ENCODE results near the gene DPF3.
"Not testable (repeated sequence)": the region's sequence is repeated elsewhere in the genome, so short reads cannot be mapped to it uniquely, and the experiment has no call there.

The DPF3 gene

DNA sequence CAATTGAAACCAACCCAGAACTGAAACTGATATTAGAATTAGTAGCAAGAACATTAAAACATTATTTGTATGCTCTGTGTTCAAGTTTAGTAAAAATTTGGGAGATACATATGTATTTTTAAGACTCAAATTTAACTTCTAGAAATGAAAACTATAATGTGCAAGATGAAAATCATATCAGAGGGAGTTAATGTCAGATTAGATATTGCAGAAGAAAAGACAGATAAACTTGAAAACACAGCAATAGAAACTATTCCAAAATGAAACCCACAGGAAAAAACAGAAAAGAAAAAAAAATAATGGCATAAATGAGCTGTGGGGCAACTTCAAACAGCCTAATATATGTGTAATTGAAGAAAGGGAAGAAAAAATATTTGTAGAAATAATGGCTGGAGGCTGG is 134.9 kb downstream of the DPF3 start:
- no peak for FAIRE-seq

DNA sequence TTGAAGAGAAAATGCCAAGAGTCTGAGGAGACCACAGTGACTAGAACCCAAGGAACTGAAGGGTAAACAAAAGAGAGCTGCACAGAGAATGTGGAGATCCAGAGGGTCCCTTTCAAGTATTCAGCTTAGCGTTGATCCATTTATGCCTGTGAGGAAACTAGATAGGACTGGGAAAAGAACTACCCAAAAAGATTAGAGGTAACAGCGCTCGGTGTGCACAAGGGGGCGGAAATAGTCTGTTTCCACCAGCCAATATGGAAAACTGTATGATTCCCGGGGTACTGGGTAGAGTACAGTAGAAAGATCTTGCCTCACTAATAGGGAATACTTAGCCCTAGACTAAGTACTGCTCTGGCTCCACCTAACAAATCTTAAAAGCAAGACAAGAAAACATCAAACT is 135.5 kb downstream of the DPF3 start:
- FAIRE-seq: no peak

DNA sequence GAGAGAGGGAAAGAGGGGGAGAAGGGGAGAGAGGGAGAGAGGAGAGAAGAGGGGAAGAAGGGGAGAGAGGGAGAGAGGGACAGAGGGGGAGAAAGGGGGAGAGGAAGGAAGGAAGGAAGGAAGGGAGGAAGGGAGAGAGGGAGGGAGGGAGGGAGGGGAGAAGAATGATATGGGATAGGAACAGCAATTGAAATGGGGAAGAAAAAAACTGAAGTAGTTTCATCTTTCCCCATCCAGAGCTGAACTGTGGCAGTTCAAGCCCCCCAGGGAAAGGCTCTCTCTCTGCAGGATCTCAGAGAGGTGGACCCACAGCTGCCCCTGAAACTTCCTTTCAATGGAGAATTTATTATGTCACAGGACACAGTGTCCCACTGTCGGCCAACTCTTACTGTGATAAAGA is 136.9 kb downstream of the DPF3 start:
- no peak for FAIRE-seq

DNA sequence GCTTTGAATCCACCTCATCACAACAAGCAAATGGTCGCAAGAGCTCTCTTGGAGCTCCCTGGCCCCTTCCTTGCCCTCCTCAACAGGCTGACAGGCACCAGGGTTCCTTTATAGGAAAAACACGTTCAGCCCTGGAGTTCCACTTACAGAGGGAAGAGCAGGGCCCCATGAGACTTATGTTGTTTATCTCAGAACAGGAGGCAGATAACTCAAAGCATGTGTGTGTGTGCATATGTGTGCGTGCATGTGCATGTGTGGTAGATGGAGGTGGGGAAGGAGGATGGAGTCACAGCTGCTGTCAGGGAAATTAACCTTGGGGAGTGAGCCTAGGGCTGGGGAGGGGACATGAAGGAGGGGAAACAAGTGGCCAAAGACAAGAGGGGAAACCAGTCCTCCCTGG is 138.1 kb downstream of the DPF3 start:
- no peak for FAIRE-seq

DNA sequence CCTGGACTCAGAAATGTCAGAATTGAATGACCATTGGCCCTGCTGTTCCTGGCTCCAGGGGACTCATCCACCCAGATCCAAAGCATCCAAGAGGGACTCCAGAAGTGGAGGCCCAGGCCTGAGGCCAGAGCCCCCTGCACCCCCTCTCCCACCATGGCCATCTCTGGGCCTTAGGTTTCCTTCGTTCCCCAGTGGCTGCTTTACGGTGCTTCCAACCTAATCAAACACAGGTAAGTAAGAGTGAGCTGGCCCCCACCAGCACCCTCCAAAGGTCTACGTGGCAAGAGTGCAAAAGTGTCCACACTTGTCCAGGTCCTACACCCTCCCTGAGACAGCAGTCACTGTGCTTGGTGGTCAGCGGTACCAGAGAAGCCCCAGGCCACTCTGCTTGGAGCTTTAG is 139.0 kb downstream of the DPF3 start:
- FAIRE-seq: no peak

DNA sequence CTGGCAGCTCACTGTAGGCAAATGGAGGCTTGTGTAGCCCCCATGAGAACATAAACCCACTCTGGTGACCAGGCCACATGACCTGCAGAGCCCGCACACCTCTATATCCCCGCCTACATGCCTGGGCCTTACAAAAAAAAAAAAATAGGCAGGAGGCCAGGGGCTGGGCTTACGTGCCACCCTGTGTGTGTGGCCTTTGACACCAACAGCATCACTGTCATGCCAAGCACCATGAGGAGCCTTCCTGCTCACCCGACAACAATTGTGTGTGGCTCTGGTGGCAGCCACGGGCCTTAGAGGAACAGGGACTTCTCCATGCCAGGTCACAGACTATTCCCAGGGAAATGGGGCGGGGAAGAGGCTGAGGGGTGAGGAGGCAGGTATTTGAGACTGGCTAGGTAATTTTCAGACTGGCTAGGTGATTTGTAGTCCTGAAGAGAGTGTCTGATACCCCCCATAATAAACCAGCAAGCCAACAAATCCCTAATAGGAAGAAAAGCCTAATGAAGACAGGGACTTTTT is 140.0 kb downstream of the DPF3 start:
- no peak for FAIRE-seq

DNA sequence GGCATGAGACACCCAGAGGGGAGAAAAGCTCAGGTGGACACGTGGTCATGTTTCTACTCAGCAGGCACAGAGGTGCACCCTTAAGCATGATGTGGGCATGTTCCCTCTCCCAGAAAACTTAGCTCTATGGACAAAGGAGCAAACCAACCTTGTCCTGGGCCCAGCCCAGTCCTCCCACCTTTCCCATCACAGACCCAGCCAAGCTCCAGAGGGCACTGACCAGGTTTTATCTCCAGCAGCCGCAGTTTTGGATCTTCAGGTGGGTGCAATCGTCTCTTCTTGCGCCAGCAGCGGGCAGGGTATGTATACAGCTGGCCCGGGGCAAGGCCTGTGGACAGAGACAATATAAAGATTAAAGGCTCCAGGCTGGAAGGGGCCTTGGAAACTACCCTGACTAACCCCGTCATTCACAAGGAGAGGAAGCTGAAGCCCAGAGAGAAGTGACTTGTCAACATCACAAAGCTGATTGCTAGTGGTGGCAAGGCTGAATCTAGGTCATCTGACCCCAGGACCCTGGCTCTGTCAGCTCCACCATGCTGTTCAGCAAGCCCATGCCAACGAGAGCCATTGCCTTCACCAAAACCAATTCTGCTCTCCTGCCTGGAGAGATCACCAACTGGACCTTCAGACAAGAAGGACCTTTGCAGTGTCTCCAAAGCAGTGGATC is 140.7 kb downstream of the DPF3 start:
- no peak for FAIRE-seq

DNA sequence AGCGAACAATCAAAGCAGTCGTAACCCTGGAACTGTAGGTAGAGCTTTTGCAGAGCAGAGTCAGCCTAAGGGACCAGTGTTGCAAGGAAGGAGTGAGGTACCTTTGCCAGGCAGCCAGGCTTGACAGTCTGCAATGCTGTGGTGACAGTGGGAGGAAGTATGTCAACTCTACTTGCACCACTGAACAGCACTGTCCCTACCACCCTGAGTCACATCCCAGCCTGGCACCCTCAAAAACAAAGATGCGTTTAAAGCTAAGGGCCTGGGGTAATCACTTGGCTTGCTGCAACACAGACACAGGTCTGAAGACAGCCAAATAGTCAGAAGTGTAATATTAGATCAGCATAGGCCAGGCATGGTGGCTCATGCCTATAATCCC is 141.9 kb downstream of the DPF3 start:
- no peak for FAIRE-seq

DNA sequence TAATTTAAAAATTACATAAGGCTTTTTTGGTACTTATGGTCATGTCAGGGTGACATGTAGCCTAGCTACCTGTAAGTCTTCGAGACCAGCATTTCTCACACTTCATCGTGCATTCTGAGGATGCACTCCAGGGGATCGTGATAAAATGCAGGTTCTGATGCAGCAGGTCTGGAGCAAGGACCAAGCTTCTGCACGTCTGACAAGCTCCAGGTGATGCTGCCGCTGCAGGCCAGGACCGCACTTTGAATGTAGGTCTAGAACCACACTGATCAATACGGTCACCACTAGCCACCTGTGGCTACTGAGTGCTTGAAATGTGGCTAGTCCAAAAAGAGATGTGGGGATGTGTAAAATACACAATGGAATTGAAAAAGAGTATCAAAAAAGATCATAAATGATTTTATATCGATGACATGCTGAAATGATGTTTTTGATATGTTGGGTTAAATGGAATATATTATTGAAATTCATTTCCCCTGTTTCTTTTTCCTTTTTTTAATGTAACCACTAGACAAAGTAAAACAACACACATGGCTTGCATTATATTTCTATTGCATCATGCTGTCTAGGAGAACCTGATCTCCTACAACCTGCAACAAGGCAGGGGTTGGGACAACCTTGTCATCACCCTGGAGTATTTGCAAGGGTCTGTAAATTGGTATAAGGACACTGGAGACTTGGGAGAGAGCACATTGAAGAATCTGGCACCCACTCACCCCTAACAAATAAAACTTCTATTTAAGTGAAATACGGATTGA is 142.4 kb downstream of the DPF3 start:
- FAIRE-seq: no peak

DNA sequence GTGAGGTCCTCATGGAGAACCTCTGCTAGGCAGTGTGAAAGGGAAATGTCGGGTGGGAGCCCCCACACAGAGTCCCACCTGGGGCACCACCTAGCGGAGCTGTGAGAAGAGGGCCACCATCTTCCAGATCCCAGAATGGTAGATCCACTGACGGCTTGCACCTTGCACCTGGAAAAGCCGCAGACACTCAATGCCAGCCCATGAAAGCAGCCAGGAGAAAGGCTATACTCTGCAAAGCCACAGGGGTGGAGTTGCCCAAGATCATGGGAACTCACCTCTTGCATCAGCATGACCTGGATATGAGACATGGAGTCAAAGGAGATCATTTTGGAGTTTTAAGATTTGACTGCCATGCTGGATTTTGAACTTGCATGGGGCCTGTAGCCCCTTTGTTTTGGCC is 145.0 kb downstream of the DPF3 start:
- not testable (repeated sequence) for FAIRE-seq

DNA sequence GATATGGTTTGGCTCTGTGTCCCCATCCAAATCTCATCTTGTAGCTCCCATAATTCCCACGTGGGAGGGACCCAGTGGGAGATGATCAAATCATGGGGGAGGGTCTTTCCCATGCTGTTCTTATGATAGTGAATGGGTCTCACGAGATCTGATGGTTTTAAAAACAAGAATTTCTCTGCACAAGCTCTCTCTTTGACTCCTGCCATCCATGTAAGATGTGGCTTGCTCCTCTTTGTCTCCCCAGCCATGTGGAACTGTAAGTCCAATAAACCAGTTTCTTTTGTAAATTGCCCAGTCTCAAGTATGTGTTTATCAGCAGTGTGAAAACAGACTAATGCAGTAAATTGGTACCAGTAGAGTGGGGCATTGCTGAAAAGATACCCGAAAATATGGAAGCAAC is 146.2 kb downstream of the DPF3 start:
- no peak for FAIRE-seq

DNA sequence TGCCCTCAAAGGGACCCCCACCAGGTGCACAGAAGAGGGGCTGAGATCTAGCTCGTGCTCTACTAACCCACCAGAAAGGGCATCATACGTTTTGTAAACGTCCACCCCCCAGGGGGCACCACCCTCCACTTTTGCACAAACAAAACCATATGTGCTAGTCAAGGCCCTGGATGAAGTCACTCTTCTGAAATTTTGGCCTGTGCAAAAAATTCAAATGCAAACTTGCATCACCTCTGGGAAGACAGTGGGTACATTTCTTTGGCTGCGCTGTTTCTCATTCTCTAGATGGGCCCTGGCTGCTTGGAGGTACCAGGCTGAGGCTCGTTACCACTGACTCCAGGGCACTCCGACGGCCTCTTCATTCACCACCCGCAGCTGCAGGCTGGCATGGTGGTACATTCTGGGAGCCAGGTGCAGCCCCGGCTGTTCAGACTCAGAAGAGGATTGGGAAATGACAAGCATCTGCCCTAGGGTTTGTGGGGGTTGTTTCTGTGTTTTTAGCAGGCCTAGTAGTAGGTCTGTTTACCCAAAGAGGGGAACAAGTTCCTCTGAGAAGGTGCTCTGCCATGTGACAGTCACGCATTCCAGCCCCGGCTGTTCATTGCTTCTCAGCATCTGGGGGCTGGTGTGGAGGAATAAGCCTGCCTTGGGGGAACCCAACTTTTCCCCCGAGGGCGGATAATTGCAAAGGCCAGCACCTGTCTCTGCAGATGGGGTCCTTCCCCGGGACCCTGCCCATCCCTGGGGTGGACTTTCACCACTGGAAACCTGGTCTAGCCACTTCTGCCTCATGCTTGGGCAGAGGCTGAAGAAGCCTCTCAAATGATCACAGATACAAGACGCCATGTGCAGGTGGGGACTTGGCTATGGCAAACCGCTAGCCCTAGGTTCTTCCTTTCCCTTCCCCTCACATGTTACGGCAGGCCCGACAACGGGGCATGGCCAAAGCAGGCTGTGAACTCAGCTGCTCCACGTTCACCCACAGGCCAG is 147.6 kb downstream of the DPF3 start:
- FAIRE-seq: no peak

DNA sequence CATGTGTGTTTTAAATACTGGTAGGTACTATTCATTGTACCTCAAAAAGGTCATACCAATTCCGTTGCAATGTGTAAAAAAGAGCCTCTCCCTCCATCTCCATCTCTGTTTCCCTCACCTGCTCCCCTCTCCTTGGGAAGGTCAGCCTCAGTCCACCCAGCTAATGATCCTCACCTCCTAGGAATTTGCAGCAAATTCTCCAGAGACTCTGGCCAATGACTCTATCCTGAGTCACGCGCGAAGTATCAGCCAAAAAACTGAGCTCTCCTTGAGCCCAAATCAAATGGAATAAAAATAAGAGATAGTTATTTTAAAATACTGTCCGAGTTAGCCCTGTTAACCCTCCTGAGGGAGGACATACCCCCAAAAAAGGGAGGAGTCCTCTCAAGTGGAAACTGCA is 148.4 kb downstream of the DPF3 start:
- no peak for FAIRE-seq

DNA sequence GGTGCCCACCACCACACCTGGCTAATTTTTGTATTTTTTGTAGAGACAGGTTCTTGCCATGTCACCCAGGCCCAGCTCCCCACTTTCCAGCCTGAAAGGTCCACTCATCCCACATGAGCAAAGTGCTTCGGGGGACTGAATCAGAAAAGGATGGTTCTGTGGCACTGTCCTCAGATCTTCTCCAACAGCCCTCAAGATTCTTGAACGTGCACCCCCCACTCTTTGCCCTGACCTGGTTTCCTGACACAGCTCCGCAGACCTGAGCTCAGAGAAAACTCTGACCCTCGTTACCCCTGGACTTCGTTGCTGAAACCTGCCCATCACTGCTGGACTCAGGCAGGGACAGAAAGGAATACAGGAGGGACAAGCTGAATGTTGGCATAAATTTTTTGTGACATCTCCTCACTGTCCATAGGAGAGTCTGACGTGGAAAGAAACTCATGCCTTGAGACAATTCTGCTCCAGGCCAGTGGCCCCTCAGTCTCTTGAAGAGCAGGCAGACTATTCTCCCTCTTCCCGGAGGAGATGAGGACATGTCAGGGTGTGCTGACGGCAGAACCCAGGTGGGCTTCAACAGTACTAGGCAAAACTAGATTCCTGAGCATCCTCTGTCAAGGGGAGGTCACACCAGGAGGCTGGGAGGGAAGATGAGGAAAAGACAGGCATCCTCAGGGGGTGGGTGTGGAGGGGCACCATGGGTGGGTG is 149.3 kb downstream of the DPF3 start:
- no peak for FAIRE-seq

DNA sequence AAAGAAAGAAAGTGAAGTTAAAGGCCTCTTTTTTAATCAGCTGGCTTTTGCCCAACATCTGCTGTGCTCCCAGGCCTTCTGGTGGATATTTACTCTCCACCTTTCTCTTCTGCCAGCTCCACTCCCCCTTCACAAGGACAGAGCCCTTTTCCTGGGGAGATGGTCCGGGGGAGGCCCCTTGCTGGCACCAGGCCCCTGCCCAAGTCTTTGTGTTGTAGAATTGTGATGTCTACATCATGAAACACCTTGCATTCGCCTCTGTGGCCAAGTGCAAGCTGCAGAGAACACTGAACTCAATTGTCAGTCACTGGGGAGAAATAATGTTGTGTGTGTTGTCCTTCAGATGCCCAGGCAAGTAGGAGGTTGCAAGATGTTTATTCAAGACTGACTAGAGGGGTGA is 150.3 kb downstream of the DPF3 start:
- FAIRE-seq: no peak

DNA sequence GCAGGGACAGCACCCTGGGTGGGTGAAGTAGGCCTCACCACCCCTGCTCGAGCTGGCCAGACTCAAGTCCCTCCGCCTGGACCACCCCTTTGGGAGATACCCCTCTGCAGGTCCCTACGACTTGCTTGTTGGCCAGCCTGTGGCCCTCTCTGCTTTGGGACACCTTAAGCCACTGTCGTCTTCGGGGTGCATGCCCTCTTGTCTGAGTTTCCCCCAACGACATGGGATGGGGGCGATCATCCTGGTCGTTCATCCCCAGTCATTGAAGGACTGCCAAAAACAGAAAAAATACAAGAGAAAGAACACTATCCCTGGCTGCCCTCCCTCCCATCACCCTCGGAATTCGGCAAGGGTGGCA is 151.1 kb downstream of the DPF3 start:
- FAIRE-seq: no peak

DNA sequence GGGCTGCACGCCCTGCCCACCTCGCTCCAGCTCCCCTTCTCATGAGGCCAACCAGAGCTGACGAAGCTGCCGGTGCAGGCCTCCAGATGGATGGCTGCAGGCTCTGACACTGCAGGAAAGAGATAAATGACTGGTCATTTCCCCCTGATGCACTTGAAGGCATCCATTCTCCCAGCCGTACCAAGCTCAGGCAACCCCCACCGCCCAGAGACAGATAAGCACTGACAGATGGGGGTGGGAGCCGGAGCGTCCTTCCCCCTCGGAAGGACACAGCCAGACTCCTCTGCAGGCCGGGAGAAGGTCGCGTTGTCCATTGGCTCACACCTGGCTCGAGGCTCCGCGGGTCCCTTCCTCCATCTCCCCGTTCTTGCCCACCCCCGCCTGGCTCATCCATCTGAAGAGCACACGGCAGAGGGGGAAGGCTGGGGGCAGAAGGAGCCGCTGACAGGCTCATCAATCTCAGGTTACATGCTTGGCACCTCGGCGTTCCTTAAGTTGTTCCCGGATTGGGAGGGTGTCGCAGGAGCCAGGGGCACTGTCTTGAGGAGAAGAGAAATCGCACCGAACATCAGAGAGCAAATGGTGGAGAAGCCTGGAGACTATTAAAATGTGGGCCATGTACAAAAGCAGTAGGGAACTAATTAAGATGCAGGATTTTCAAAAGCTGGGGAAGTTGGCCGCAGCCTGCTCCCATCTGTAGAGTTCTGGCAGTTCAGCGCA is 151.6 kb downstream of the DPF3 start:
- FAIRE-seq: no peak

DNA sequence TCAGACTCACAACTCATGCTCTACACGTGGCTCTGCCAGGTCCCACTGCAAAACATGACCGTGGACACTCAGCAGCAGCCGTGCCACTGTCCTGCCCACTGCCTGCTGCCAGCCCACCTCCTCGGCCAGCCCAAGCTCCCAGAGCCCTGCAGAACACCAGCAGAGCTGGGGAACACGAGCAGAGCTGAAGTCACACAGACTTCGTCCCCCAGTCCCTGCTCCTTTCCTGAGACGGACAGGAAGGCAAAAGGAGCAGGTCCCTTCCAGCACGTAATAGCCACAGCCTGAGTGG is 152.1 kb downstream of the DPF3 start:
- no peak for FAIRE-seq

DNA sequence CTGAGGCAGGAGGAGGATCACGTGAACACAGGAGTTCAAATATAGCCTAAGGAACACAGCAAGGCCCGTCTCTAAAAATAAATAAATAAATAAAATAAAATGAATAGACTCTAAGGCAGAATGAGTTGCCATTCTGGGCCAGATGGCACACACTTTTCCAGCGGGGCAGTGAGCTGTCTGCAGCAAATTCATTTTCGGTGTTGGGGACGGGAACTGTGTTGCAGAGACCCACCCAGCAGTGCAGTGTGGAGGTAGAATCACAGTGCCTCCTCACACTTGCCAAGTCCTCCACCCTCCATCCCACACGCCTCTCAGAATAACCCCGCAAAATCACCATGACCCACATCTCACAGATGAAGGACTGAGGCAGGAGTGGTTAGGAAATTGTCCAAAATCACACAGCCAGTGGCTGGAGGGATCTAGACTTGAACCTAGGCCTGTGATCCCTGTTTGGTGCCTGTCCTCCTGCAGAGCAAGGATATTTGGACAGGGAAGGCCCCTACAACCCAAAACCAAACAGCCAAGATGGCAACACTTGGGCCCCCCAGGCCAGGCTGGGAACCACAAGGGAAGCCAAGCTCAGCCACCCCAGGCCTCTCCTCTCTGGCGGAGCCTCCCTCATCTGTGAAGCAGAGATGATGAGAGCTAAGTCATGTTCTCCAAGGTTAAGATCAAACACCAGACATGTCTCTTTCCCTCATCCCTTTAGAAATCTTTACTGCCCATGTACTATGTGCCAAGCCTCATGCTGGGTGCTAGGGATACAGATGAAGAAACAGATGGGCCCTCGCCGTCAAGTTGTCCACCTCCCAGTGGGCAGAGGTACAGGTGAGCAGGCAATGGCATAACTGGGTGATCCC is 152.7 kb downstream of the DPF3 start:
- no peak for FAIRE-seq

DNA sequence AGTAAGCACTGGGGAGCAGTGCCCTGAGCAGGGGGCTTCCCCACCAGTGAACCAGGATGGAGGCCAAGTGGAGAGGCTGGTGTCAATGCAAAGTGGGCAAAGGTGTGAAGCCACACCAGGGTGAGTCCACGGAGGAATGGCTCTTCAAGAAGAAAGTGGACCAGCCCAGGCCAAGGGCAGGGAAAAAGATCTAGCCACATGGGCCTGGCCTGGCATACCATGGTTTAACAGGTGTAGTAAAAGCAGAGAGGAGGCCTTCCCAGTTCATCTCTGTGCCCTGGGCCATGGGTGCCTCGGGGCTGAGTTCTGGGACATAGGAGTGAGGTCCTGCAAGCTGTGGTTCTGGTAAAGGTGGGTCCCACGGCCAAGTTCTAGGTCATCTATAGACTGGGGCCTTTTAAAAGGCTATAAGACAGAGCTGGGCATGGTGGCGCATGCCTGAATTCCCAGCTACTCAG is 153.4 kb downstream of the DPF3 start:
- FAIRE-seq: no peak

All from endometrium (tissue), 2 donors.